Measurements from ENCODE around the gene ZCCHC24. TPM values are rescaled to one million over a fixed set of nuclear protein-coding genes. Genes with fewer than 3 reads are reported as not detected.

ZCCHC24 gene
- total RNA-seq, 1 experiment from 2014 or later, result 20.5 TPM

DNA sequence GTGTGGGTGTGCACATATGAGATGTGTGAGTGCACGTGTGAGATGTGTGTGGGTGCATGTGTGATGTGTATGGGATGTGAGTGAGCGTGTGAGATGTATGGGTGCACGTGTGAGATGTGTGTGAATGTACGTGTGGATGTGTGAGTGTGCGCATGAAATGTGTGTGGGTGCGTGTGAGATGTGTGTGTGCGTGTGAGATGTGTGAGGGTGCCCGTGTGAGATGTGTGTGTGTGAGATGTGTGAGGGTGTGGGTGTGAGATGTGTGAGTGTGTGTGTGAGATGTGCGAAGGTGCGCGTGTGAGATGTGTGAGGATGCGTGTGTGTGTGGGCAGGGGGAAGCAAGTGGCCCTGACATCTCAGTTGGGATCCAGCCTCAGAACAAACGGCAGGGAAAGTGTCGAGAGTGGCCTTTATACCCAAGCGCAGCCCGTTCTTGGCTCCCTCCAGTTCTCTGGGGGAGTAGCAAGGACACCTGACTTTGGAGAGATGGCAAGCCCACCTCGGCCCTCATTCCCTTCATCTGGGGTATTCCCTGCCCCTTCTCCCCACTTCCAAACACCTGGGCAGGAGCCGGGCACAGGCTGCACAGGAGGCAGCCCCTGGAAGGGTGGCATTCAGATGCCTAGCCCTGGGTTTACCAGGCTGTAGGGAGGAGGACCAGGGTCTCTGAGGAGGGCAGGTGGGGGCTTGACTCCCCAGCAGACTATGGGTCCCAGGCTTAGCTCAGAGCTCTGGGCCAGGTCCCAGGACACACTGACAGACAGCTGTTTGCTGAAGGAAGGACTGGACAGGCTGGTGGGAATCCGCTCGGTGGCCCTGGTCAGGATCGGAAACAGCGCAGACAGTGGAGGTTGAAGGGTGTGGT, 66.5 kb downstream of the ZCCHC24 start:
- no peak for DNase-seq
- Histone ChIP-seq H3K36me3 (no peaks in the 10 kb centered on the region; the same call in 1 of the 2 replicates), H3K27me3 (no peaks in the 10 kb centered on the region), H3K4me3 (no peak overlapping the region), H3K9me3 (no peaks in the 10 kb centered on the region)

DNA sequence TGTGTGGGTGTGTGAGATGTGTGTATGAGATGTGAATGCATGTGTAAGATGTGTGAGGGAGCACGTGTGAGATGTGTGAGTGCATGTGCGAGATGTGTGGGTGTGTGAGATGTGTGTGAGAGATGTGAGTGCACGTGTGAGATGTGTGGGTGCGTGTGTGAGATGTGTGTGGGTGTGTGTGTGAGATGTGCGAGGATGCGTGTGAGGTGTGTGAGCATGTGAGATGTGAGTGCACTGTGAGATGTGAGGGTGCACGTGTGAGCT, 67.1 kb downstream of the ZCCHC24 start:
- no peak for DNase-seq
- Histone ChIP-seq H3K9me3 (no peaks in the 10 kb centered on the region), H3K36me3 (no peaks in the 10 kb centered on the region; the same call in 1 of the 2 replicates), H3K4me3 (no peak overlapping the region), H3K27me3 (no peaks in the 10 kb centered on the region)

DNA sequence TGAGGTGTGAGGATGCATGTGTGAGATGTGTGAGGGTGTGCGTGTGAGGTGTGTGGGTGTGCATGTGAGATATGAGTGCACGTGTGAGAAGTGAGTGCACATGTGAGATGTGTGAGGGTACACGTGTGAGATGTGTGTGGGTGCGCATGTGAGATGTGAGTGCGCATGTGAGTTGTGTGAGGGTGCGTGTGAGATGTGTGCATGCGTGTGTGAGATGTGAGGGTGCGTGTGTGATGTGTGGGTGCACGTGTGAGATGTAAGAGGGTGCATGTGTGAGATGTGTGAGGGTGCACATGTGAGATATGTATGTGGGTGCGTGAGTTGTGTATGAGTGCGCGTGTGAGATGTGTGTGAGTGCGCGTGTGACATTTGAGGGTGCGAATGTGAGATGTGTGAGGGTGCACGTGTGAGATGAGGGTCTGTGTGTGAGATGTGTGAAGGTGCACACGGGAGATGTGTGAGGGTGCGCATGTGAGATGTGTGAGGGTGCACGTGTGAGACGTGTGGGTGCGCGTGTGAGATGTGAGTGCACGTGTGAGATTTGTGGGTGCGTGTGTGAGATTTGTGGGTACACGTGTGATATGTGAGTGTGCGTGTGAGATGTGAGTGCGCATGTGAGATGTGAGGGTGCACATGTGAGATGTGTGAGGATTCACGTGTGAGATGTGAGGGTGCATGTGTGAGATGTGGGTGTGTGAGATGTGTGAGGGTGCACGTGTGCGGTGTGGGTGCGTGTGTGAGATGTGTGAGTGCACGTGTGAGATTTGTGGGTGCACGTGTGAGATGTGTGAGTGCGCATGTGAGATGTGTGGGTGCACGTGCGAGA, 67.7 kb downstream of the ZCCHC24 start:
- no peak overlapping the region for H3K4me3 ChIP-seq
- no peak for DNase-seq
- no peaks in the 10 kb centered on the region for H3K9me3 ChIP-seq
- no peaks in the 10 kb centered on the region; the same call in 1 of the 2 replicates for H3K36me3 ChIP-seq
- no peaks in the 10 kb centered on the region for H3K27me3 ChIP-seq

DNA sequence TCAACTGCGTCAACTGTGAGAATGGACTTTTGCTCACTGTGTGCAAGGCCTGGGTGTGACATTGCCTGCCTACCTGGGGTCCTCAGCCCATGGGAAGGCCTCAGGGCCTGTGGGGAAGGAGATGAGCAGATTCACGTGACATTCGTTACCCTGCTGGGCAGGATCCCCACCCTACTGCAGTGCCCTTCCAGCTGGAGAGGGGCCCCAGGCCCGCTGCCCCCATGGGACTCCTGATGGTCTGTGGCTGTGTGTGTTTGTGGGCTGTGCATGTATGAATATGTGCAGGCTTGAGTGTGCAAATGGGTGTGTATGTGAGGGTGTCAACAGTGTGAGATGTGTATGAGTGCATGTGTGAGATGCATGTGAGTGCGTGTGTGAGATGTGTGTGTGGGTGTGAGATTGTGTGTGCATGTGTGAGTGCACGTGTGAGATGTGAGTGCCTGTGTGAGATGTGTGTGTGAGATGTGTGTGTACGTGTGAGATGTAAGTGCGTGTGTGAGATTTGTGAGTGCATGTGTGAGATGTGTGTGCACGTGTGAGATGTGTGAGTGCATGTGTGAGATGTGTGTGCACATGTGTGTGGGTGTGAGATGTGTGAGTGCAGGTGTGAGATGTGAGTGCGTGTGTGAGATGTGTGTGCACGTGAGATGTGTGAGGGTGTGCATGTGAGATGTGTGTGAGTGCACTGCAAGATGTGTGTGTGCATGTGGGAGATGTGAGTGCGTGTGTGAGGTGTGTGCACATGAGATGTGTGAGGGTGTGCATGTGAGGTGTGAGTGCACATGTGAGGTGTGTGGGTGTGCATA, 68.5 kb downstream of the ZCCHC24 start:
- no peaks in the 10 kb centered on the region for H3K27me3 ChIP-seq
- H3K36me3 ChIP-seq, result no peaks in the 10 kb centered on the region
- no peaks in the 10 kb centered on the region for H3K9me3 ChIP-seq
- DNase-seq, result no peak
- H3K4me3 ChIP-seq, result no peak overlapping the region

DNA sequence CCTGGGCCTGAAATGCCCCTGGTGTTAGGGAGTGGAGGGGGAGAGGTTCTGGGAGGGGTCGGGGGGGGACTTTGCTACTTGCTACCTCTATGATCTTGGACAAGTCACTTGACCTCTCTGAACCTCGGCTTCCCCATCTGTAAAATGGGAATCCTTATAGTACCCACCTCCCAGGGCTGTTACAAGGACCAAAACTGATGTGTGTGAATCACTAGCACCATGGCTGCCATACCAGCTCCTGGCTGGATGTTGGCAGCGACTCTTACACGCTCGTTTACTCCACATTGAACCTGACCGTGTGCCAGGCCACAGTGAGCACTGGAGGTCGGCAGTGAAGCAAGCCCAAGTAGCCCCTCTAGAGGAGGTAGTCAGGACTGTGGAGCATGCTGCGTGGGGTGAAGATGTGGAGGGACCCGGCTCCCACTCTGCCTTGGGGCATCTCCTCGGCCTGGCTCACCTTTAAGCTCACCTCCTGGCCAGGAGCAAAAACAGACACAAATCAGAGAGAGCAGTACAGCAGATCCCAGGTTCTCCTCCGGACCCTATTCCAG, 69.3 kb downstream of the ZCCHC24 start:
- no peaks in the 10 kb centered on the region for H3K27me3 ChIP-seq
- no peaks in the 10 kb centered on the region for H3K36me3 ChIP-seq
- DNase-seq, result no peak
- no peak overlapping the region for H3K4me3 ChIP-seq
- peaks cover 4% of the 10 kb centered on the region for H3K9me3 ChIP-seq

DNA sequence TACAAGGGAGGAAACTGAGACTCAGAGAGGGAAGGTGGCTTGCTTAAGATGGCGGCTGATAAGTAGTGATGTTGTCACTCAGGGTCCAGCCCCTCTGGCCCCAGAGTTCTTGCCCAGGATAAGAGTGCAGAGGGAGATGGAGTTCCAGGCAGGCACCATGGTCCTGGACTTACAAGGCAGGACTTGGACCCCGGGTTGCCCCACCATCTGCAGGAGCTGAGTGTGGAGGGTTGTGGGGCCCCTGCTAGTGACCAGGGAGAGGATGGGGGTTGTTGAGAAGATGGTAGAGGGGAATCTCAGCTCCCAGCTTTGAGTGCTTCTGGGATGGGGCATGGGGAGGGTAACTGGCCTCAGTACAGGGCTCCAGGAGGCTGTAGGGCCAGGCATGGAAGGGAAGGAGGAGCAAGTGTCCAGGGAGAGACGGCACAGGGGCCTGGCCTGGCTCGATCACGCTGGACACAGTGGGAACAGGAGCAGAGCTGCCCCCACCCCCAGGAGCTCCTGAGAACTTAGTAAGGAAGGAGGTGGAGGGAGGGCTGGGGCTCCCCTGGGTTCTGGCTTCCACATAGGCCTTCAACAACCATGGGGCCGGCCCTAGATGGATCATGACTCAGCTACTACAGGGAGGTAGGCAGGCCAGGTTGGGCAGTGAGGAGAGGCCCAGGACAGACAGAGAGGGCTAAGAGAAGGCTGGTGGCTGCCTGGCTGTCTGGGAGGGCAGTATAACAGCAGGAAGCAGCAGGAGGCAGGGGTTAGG, 69.9 kb downstream of the ZCCHC24 start:
- peak; percentile 65 for DNase-seq
- no peaks in the 10 kb centered on the region for H3K36me3 ChIP-seq
- peaks cover 8% of the 10 kb centered on the region for H3K9me3 ChIP-seq
- H3K4me3 ChIP-seq, result no peak overlapping the region
- no peaks in the 10 kb centered on the region for H3K27me3 ChIP-seq

DNA sequence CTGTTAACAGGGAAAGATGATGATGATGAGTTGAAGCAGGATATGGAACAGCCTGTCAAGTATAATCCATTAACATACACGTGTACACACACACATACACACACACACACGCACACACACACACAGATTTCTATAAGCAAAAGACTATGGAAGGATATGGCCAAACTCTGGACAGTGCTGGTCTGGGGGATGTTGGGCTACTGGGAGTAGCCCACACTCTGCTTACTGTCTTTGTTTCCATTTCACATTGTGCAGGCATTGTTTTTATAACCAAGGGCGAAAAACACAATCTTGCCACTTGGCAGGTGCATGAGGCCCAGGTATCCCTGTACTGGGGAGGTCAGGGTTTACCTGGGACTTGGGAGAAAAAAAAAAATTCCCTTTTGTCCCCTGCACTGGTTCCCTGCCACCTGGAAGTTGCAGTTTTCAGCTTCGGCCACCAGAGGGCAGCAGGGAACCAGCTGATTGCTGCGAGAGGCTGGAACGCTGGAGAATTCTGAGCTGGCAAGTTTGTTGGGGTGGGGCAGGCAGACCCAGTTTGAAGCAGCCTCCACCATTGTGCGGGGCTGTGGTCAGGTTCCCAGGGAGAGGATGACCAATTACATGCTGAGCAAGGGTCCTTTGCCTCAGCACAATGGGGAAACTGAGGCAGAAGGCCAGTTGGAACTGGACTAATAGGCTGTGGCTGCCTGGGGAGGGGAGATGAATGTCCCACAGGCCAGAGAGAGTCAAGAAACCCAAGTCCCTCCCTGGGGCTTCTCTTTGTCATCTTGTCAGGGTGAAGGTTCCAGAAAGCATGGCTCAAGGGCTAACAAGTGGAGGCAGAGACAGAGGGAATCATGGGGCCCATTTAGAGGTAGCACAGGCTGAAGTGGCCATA, 70.9 kb downstream of the ZCCHC24 start:
- no peaks in the 10 kb centered on the region for H3K27me3 ChIP-seq
- DNase-seq, result peak; percentile 71
- H3K36me3 ChIP-seq, result no peaks in the 10 kb centered on the region
- peaks cover 14% of the 10 kb centered on the region for H3K9me3 ChIP-seq
- no peak overlapping the region for H3K4me3 ChIP-seq

DNA sequence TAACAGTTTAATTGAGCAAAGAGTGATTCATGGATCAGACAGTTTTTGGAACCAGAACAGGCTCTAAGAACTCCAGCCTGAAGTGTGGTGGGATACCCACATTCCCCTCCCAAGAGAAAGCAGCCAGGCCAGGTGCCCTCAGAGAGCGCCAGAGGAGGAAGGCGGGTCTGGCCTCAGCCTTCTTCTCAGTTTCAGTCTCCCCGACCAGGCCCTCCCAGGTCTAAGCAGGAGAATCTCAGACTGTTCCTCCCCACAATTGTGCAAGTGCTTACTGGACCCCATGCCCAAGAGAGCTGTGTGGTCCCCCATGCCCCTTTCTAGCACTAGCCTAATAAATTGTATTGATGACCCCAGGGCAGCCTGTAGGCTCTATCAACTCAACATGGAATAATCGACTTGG, 72.6 kb downstream of the ZCCHC24 start:
- Histone ChIP-seq H3K4me3 (no peak overlapping the region), H3K36me3 (no peaks in the 10 kb centered on the region), H3K27me3 (no peaks in the 10 kb centered on the region), H3K9me3 (peaks cover 16% of the 10 kb centered on the region)
- DNase-seq, result no peak

DNA sequence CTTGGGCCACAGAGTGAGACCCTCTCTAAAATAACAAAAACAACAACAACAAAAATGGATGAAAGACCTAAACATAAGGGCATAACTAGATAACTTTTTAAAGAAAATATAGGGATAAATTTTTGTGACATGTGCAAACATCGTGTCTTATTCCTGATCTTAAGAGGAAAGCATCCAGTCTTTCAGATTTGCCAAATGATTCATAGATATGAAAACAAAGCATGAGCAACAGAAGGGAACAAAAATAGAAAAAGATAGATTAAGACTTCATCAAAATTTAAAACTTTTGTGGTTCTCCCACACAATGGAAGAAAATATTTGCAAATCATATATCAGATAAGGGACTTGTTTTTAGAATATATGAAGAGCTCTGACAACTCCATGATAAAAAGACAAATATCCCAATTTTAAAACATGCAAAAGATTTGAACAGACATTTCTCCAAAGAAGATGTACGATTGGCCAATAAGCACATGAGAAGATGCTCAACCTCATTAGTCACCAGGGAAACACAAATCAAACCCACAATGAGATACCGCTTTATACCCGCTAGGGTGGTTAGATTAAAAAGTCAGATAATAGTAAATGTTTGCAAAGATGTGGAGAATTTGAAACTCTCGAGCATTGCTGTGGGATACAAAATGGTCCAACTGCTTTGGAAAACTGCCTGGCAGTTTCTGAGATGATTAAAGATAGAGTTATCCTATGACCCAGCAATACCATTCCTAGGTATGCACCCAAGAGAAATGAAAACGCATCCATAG, 77.8 kb downstream of the ZCCHC24 start:
- no peaks in the 10 kb centered on the region for H3K36me3 ChIP-seq
- no peak overlapping the region for H3K4me3 ChIP-seq
- DNase-seq, result no peak
- peaks cover 17% of the 10 kb centered on the region for H3K9me3 ChIP-seq
- no peaks in the 10 kb centered on the region for H3K27me3 ChIP-seq

DNA sequence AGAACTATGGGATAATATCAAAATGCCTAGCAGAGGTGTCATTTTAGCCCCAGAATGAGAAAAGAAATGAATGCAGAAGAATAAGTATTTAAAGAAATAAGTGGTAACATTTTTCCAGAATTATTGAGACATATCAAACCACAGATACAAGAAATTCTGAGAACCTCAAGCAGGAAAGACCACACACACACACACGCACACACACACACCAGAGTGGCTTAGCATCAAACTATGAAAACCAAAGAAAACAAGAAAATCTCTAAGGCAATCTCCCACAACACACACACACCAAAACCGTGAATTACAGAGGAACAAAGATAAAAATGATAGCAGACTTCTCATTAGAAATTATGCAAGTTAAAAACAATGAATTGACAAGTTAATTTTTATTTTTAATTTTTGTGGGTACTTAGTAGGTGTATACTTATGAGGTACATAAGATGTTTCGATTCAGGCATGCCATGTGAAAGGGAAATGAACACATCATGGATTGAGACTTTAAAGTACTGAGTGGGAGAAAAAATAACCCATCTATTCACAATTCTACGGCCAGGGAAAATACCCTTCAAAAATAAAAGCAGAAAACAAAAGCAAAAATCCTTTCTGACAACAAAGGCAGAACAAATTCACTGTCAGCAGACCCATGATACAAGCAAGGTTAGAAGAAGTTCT, 83.6 kb downstream of the ZCCHC24 start:
- Histone ChIP-seq H3K4me3 (no peak overlapping the region), H3K9me3 (no peaks in the 10 kb centered on the region), H3K27me3 (no peaks in the 10 kb centered on the region), H3K36me3 (peaks cover 4% of the 10 kb centered on the region)
- no peak for DNase-seq

DNA sequence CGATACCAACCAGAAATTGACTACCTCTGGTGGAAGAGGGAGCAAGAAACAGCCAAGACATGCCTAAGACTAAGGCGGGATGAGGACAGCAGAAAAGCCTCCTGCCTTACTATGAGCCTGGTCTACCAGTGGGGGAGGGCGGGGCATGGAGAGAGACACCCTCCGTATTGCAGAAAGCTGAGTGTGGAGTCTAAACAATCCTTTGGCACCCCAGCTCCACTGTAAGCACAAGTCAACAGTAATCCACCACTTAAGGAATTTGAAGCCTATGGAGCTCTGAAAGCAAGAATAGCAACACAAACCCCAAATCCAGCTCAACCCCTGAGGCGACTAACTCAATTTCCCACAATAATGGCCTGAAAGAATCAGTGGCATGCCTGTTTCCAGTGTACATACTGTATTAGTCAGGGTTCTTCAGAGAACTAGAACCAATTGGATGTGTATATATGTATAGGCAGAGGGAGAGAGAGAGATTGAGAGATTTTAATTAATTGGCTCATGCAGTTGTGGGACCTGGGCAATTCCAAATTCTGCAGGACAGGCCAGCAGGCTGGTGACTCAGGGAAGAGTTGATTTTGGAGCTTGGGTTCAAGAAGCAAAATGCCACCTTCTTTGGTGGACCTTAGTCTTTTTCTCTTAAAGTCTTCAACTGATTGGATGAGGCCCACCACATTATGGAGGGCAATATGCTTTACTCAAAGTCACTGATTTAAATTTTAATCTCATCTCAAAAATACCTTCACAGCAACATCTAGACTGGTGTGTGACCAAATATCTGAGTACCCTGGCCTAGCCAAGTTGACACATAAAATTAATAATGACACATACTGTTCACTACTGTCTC, 84.7 kb downstream of the ZCCHC24 start:
- Histone ChIP-seq H3K4me3 (no peak overlapping the region), H3K27me3 (no peaks in the 10 kb centered on the region), H3K9me3 (no peaks in the 10 kb centered on the region), H3K36me3 (peaks cover 13% of the 10 kb centered on the region)
- no peak for DNase-seq

DNA sequence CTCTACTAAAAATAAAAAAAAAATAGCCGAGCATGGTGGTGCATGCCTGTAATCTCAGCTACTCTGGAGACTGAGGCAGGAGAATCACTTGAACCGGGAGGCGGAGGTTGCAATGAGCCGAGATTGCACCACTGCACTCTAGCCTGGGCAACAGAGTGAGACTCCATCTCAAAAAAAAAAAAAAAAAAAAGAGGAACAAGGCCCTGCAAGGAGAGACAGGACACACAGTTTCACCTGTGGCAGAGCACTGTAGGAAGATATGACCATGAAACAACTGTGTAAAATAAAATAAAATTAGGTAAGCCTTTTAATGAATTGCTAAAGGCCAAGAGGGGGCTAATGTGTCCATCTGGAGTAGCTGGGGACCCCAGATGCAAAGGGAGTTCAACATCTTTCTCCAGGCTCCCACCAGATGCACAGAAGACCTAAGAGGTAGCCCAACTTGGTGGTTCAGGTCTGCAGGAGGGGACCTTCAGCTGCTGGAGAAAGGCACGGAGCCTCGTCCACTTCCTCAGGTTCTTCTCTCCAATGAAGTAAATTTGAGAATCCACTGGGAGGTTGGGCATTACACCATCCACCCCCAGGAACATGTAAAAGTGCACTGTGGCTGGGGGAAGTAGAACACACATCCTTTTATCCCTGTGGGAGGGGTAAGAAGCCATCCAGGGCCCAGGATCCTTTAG, 85.5 kb downstream of the ZCCHC24 start:
- Histone ChIP-seq H3K36me3 (peaks cover 21% of the 10 kb centered on the region), H3K27me3 (no peaks in the 10 kb centered on the region), H3K4me3 (no peak overlapping the region), H3K9me3 (no peaks in the 10 kb centered on the region)
- DNase-seq, result no peak

DNA sequence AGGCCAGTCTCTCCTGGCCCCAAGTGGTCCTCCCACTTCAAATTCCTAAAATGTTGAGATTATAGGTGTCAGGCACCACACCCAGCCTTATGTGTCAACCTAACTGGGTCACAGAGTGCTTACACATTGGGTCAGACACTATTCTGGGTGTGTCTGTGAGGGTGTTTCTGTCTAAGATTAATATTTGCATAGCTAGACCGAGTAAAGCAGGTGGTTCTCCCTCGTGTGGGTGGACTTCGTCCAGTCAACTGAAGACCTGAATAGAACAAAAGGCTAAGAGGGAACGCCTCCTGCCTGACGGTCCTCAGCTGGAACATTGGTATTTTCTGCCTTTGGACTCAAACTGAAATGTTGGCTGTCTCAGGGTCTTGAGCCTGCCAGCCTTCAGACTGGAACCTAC, 86.6 kb downstream of the ZCCHC24 start:
- Histone ChIP-seq H3K36me3 (peaks cover 32% of the 10 kb centered on the region), H3K4me3 (no peak overlapping the region), H3K9me3 (no peaks in the 10 kb centered on the region), H3K27me3 (no peaks in the 10 kb centered on the region)
- DNase-seq, result no peak

Measured in MG63 (cell line).